Stimulated activated CD4-positive, alpha-beta T cell treated with anti-CD3 and anti-CD28 coated beads, TNF-alpha, amount 100 ng/mL, for 48 hours (primary cell): Measurements from ENCODE around the gene AUH.

Source experiments
- DNase-seq, 3 donors: peaks; one replicate each; pipeline ENCODE4 v3.0.0-alpha.2; 2020; ENCODE audit warnings: low read depth in 3 of 3

AUH gene

GRCh38 chr9:91247278-91247677, 114.4 kb downstream of the AUH start:
- DNase-seq: no peak

DNA sequence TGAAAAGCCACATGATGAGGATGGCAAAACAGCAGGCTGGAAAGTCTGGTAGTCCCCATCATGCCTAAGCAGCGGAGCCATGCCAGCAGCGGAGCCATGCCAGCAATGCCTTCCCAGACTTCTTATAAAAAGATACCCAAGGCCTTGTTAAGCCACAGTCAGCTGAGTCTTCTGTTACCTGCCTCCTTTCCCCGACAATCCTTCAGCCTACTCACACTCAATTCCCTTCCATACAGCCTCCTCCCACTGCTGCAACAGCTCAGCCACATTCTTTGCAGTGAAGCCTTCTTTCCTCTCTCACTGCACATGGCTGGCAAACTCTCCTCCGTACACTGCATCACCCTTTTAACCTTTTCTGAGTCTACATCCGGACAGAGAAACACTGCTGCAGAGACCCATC, 114.9 kb downstream of the AUH start:
- DNase-seq: no peak

DNA sequence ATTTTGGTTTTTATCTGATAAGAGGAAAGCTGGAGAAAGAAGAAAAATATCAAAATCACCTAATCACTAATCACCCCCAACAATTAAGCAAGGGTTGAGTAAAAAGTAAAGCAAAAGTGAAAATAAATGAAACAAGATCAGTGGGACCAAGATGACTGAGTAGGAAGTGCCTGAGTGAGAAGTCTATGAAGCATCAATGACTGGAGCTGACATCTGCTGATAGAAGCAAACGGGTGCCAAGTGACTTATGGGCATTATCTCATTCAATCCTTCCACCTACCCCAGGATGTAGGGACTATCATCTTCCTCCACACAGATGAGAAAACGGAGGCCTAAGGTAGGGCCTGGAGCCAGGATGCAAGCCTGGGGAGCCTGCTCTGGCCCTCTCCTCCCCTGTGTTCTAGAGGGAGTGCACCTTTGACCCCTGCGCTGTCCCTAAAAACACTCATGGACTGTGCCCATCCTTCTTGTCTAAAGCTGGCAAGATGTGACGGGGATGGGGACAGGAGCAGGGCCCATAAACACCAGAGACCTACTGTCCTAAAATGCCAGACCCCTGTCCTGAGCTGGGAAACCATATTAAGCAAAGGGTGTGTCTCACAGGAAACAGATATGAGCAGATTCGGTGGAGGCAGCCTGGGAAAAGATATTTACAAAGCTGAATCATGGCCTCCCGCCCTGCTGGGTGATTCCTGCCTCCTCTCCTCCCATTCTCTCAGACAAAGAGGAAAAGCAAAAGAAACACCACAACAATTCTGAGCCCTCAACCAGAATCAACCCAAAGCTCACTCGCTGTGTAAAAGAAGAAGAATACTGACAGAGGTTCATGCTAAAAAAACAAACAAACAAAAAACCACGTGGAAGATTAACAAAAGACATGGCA, 116.0 kb downstream of the AUH start:
- DNase-seq: no peak

DNA sequence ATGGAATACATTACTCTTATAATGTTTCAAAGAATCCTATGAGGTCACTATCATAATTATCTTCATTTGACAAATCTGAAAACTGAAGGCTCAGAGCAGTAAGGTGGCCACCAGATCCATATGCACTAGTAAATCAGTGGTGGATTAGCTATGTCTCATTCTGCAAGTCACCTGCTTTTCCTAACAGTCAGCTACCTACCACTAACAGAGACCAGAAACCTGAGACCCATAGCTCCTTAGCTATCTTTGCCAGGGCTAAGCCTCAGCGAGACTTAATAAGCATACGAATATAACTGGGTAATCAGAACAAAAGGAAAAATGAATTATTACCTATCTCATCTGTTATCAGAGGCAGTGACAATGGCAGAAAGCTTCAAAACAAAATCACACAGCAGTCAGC, 118.7 kb downstream of the AUH start:
- DNase-seq: no peak

- no peak for DNase-seq
These were observed 119.8 kb downstream of the AUH start for GRCh38 chr9:91241909-91242308.

DNA sequence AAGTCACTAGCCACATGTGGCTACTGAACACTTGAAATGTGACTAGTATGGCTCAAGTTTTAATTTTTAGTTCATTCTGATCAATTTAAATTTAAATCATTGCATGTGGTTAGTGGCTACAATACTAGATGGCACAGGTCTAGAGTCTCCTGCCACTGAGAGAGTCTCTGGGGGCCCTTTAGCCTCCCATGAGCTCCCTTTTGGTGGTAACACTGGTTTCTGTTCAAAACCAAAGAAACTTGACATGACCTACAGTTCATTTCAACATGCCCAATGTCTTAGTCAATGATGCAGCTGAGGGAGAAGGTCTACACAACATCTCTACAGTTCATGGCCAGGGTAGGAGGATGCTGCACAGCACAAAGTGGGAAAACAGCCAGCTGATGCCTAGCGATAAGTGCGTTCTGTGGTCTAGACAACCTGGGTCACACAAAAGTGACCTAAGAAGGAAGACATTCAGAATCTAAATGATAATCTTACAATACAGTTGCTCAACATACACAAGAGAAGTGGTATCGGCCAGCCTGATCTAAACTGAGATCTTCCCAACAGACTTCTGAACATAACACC, 121.0 kb downstream of the AUH start:
- DNase-seq: no peak

DNA sequence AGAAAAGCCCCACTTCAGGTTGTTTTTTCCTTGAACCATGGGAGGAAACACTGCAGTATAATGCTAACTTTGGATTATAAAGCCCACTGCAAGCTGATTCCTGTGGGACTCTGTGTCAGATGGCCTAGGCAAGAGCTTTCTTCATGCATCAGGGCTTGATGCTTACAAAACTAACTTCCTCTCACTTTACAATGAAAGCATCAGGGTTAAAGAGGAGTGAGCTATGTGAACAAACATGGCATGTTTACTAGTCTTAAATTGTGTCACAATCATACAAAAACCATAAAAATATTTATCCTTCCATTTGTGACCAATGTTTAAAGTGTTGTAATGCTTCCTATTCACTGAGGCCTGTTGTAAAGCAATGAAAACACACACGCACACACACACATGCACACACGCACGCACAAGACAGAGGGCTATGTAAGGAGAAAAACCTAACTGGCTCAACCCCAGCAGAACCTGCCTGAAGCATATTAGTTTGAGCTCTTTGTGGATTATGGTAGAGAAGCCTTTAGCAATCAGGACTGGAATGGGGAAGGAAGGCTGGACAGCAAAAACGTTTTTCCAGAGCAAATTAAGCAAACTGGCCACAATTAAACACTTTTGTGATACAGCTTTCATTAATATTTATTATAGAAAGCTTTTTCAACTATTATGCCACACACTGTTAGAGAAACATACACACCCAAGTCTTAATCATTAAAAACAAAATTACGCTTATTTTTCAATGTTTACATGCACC, 122.2 kb downstream of the AUH start:
- DNase-seq: no peak

DNA sequence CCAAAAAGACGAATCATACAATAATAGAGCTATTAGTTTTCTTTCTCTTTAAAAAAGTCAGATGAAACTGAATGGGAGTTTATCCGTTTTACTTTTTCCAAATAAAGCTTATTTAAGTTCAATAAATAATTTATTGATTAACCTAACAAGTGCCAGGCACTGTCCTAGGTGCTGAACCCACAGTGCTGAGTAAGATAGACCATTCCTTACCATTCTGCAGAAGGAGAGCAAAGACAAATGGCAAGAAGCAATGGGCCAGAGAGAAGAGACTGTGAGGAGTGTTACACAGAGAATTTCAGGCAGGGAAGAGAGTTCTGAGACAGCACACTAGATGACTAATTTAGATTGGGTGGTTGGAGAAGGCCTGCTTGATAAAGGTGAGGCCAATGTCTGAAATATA, 127.2 kb downstream of the AUH start:
- no peak for DNase-seq

DNA sequence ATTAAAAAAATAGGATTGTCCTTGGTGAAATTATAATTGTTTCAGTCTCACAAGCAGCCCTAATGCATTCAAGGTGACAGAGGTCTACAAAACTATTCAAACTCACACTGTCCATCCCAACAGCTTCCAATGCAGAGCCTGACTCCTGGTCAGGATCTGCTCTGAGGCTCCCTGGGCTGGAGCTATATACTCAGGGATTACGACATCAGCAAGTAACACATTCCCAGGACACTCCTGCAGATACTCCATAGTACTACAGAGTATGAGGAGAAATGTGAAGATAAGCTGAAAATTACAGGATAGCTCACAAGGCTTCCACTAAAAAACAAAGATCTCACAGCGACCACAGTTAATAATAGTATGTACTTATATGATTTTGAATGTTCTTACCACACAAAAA, 130.1 kb downstream of the AUH start:
- no peak for DNase-seq

DNA sequence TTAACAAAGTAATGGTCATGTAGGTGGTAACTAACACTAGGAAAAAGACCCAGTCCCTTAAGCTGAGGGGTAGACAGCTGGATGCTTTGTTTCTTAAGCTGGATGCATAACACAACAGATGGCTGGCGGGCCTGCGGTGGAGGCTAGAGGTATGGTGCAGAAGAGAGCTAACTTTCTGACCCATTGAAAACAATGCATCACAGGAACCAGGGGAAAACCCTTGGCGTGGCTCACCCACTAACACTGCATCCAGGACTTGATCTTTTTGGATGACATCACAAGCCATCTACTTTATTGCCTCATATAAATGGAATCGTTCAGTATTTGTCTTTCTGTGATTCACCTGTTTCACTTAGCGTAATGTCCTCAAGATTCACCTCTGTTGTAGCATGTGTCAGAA, 138.7 kb downstream of the AUH start:
- no peak for DNase-seq

GRCh38 chr9:91222457-91222856, 139.3 kb downstream of the AUH start:
- DNase-seq: no peak

DNA sequence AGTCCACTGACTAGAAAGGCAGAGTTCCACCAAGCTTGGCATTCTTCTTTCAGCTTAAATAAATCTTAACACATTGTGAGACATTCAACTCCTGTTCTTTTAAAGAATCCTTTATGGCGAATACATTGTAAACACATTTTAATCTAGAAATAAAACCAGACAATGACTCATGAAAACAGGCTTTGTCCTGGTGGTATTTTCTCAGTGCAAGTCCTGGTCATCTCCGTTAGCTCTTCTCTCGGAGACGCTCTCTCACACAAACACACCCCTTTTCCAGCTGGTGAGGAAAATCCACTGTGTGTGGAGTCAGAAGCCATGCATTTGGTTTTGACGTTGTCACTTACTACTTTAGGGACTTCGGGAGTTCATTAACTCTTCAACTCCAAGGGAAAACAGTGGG, 140.4 kb downstream of the AUH start:
- no peak for DNase-seq

DNA sequence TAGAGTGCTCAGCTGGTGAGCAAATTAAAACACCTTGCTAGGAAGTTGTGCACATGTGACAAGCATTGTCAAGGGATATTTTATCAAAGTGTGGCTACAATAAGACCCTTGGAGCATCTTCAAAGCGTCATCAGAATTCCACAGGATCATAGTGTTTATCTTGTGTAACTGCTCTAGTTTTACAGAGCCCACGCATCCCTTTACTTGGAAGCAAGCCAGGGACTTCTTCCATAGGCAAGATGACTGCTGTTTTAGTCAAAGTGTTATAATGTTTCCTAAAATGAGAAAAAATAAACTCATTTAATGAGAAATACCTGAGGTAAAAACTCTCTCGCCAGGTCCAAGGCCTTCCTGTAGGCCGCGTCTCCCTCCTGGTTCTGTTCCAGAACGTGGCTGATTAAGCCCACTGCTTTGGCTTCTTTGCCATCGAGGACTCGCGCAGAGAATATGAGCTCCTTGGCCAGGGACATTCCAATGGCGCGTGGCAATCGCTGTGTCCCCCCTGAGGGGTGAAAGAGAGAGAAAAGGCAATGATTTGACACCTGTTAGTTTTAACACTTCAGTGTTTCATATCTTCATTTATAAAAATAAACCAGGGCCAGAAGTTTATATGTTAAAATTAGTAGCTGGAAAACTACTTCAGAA, 141.1 kb downstream of the AUH start:
- no peak for DNase-seq

- no peak for DNase-seq
These were observed 141.7 kb downstream of the AUH start for GRCh38 chr9:91220021-91220420.

- DNase-seq: no peak
These were observed 142.2 kb downstream of the AUH start for GRCh38 chr9:91219557-91219956.

- DNase-seq: no peak
These were observed 144.3 kb downstream of the AUH start for GRCh38 chr9:91217388-91217787.

- no peak for DNase-seq
These were observed 146.9 kb downstream of the AUH start for GRCh38 chr9:91214867-91215266.

DNA sequence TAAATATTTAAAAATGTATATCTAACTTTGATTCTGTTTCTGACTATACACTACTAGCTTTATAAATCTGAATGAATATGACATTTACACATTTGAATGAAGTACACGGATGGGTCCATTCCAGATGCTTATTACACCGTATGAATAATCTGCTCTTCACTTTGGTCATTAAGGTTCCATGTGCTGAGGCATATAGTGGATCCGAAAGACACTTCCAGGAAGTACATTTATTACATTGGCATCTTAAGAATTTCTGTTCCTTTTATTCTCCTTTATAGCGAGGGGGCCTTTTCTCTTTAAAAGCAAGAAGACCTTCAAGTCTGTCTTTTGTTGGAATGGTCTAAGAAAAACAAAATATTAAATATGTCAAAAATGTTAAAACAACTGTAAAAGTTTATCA, 147.6 kb downstream of the AUH start:
- DNase-seq: no peak

GRCh38 chr9:91212596-91213243, 149.0 kb downstream of the AUH start:
- DNase-seq: no peak

GRCh38 chr9:91211919-91212318, 149.8 kb downstream of the AUH start:
- peak in 1 of 3 donors; percentile 55 for DNase-seq

DNA sequence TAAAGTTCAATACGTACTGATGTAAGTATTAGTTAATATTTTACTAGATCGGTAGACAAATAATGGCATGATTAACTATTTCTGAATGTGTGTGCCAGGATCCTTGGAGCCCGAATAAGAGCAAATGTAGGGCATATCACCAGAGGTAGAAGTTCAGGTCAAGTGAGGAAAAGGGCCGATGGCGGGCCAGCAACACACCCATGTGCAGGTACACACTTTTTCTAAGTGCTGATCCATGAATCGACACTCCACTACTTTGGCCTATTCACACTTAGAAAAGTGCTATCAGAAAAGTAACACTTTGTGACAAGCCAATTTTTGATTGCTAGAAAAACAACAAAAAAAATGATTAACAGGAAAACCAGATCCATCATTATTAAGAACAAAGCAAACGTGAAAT, 150.3 kb downstream of the AUH start:
- DNase-seq: no peak

- no peak for DNase-seq
These were observed 151.4 kb downstream of the AUH start for GRCh38 chr9:91210318-91210717.
